Muscle of arm (tissue), 12 donors: ENCODE data around the gene KRTAP10-10. TPM values are rescaled to one million over a fixed set of nuclear protein-coding genes. Genes with fewer than 3 reads are reported as not detected.
"Not testable (repeated sequence)": the region's sequence is repeated elsewhere in the genome, so short reads cannot be mapped to it uniquely, and the experiment has no call there.

ENCODE experiments used
- DNase-seq: peaks from one replicate; pipeline ENCODE4 v3.0.0-alpha.2; 2013
- polyA plus RNA-seq, 12 donors: library from polyadenylated mRNA; unstranded; fragments of 120-200 nt; gene quantifications; one replicate each; pipeline ENCODE4 v1.2.1, GENCODE V29; 2013; ENCODE audit not compliant: insufficient read length in 12 of 12

KRTAP10-10 gene
- polyA plus RNA-seq, 12 donors: not detected

DNA sequence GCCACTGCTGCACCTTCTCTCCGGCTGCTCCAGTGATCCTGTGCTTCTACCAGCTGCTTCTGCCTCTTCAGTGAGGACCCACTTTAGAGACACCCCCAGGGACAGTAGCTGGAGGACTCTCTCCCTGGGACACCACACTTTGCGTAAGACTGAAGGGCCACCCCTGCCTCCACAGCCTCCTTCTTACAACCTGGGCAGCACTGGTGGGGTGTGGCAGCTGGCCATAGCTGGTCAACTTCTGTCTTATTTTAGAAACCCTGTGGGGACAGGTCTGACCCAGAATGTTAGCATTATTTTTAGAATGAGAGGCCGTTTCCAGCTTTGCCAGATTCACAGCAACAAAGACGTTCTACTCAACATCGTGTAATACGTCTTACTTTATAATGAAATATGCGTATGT is 11.4 kb upstream of the KRTAP10-10 start:
- no peak for DNase-seq

DNA sequence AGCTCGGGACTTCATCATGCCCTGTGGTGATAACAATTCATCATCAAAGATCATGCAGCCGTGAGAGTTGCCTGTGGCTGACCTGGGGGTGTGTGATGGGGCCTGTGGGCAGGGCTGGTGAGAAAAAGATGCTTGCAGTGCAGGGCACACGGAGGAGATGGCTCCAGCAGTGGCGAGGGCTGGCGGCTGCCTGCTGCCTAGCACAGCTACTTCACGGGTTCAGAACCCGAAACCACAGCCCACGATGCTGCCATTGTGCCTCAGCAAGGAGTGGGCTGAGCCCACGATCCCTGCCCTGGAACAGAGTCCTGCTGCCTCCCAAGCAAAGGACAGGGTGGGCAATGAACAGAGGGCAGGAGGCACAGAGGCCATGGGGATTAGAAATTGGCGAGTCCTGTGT is 10.9 kb upstream of the KRTAP10-10 start:
- no peak for DNase-seq

DNA sequence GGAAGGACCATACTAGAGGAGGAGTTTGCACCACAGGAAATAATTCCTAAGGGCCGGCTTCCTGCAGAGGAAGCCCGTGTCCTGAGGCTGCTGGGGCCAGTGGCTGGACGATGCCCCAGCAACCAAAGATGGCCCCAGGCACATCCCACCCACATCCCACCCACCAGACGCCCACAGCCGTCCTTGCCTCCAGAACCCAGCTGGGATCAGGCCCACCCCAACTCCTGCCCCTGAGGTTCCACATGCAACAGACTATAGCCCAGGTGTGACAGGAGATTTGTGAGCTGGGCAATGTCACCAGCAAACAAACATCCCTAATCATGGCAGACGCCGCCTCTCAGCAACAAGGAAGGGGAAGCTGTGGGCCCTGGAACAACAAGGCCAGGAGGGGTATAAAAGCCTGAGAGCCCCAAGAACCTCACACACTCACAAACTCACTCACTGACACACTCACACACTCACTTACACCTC is 10.4 kb upstream of the KRTAP10-10 start, which contains the start of gene KRTAP10-9:
Gene KRTAP10-9 (plus strand): TSS at position 421 of the 471 bp plus-strand sequence. CDS start 79 bp downstream, outside the sequence.
- DNase-seq: no peak

DNA sequence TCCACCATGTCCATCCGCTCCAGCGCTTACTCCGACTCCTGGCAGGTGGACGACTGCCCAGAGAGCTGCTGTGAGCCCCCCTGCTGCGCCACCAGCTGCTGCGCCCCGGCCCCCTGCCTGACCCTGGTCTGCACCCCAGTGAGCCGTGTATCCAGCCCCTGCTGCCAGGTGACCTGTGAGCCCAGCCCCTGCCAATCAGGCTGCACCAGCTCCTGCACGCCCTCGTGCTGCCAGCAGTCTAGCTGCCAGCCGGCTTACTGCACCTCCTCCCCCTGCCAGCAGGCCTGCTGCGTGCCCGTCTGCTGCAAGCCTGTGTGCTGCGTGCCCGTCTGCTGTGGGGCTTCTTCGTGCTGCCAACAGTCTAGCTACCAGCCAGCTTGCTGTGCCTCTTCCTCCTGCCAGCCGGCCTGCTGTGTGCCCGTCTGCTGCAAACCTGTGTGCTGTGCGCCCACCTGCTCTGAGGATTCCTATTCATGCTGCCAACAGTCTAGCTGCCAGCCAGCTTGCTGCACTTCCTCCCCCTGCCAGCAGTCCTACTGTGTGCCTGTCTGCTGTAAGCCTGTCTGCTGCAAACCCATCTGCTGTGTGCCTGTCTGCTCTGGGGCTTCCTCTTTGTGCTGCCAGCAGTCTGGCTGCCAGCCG is 9.9 kb upstream of the KRTAP10-10 start:
- not testable (repeated sequence) for DNase-seq

DNA sequence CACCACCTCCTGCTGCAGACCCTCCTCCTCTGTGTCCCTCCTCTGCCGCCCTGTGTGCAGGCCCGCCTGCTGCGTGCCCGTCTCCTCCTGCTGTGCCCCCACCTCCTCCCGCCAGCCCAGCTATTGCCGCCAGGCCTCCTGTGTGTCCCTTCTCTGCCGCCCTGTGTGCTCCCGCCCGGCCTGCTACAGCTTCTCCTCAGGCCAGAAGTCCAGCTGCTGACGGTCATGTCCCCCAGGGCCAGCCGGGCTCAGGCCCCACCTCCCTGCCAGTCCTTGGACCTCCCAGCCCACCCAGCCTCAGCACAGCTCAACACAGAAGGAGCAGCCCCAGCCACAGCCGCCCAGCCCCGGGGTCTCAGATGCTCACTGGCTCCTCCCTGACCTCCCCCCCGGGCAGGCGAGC is 9.3 kb upstream of the KRTAP10-10 start:
- DNase-seq: not testable (repeated sequence)

DNA sequence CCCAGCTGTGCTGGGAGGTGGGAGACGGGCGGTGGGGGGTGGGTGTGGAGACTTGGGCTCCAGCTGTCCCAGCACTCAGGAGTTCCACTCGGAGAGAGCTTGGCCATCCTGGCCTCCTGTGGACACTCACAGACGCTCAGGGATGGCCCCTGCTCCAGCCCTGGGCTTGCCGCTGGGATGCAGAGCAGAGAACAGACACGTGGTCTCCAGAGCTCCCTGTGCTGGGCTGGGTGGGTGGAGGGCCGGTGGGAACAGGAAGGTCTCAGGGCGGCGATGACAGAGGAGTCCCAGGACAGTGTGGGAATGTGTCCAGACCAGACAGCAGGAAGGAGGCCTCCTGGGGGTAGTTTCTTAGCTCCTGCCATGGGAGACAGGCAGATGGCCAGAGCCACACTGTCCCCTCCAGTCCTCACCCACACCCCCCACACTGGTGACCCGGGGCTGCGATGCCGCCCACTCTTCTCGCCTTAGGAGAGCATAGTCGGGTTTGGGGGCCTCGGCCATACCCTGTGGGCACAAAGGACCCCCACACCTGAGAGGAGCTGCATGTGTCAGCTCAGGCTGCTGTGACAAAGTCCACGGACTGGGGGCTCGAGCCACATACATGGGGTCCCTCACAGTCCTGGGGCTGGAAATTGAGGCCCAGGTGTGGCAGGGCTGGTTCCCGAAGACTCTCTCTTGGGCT is 8.3 kb upstream of the KRTAP10-10 start:
- no peak for DNase-seq

DNA sequence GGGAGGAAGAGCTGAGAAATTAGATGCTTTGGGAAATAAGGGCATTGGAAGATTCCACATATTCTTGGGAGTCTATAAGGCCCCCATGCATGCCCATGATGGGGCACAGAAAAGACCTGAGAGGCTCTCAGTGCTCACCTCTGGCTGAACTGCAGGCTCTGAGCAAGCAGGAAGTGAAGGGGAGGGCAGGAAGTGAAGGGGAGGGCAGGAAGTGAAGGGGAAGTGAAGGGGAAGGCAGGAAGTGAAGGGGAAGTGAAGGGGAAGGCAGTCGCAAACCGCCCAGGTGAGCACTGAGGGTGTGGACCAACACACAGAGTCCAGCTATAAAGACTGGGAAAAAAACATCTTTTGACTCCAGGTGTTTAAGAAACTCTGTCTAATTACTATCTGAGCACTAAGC is 6.7 kb upstream of the KRTAP10-10 start:
- DNase-seq: no peak

DNA sequence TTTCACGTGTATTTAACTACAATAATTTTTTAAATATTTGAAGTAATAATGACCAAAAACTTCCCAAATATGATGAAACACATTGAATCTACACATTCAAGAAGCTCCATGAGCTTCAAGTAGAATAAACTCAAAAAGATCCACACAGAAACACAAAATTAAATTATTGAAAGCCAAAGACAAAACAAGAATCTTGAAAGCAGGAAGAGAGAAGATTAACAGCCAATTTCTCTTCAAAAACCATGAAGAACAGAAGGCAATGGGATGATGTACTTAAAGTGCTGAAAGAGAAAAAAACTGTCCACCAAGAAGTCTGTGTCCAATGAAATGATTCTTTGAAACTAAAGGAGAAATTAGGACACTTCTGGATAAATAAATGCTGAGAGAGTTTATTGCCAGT is 5.1 kb upstream of the KRTAP10-10 start:
- DNase-seq: no peak

DNA sequence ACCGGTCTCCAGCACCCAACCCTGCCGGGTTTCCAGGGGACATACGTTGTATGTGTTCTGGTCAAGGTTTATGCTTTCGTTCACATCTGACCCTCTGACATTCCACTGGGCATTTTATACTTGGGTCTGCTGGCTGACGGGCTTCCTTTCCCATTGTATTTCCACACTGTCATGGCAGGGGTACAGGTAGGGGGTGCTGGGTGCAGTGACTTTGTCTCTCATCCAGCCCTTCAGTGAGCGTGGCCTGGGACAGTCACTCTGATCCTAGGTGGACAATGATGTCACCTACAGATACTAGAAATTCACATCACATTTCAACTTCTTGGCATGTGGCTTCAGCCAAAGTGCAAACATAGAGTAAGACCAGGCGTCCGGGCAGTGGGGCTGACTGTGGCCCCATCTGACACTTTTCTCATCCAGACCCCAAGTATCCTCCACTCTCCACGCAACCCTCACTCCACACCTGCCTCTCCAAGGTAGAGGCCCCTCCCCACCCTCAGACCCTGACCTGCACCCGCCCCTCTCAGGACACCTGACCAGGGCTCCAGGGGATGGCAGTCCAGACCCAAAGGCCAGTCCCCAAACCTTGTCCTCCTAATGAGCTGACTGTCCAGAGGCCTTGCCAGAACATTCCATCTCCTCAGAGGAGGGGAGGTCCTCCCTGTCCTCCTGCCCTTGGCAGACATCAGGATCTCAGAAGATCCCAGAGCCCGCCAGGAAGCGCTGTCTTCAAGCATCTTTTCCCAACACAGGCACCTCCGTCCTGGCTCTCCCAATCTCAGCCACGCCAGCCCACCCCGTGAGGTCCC is 743 bp upstream of the KRTAP10-10 start:
- no peak for DNase-seq

DNA sequence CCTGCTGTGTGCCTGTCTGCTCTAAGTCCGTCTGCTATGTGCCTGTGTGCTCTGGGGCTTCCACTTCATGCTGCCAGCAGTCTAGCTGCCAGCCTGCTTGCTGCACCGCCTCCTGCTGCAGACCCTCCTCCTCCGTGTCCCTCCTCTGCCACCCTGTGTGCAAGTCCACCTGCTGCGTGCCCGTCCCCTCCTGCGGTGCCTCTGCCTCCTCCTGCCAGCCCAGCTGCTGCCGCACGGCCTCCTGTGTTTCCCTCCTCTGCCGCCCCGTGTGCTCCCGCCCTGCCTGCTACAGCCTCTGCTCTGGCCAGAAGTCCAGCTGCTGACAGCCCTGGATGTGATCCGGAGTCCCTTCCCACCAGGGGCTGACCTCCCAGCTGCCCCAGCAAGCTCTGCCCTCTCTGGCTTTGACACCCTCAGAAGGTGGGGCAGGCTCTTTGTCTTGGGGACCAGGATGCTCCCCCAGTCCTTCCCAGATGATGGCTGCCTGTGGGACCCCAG is 744 bp downstream of the KRTAP10-10 start:
- not testable (repeated sequence) for DNase-seq

DNA sequence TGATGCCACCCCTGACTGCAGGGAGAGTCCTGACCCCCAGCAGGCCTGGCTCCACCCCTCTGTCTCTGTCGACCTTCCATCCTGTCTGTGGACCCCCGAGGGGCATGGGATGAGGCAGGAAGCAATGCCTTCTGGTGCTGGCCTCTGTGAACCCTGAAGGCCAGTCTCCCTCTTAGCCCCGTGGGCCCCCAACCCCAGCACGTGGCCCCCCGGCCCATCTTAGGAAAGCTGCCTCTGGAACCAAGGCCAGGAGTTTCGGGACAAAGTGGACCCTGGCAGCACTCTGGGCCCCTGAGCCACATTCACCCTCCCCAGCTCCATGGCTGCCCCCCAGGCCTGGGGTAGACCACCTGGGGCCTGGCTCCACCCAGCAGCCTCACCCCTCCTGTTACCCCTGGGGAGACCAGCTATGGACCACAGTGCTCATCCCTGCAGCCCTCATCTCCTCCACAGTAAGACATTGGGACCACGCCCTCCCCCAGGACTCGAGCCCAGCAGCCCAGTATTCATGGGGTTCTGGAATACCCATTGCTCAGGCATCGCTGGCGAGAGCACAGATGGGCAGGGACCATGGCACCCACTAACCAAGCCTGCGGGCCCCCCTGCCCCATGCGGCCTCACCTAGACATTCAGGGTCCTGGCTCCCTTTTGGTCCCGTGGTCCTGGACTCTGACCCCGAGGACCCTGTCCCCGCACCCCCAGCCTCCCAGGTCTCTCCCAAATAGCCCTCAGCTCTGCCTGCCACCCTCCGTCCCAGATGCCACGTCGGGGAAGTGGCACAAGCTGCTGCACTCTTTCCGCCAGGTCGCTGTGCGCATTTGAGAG is 1.6 kb downstream of the KRTAP10-10 start:
- not testable (repeated sequence) for DNase-seq

DNA sequence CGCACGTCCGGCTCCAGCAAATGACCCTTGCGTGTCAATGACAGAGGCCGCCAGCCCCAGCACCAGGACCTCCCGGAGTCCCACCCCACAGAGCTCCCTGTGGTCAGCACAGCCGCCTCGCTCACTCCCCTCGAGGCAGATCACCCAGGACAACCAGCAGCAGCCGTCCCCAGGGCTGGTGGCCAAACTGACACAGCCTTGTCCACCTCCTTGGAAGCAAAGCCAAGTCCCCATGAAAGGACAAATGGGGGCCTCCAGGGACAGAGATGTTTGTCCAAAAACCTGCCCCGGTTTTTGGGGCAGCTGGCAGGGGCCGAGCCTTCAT is 2.1 kb downstream of the KRTAP10-10 start:
- no peak for DNase-seq

DNA sequence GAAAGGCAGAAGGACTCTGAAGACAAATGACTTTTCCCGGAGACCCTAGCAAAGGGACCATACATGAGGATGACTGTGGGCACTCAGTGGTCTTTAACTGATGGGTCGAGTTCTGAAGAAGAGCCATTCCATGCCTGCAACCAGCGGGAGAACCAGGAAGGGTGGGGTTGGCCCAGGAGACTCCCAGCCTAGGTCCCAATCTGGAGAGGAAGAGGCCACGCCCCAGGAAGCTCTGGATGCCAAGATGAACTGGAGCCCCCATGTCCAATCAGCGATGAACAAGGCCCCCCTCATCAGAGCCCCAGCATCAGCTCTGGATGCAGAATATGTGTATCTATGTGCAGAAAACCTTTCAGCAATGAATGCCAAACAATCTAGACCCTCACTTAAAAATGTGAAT is 3.6 kb downstream of the KRTAP10-10 start:
- DNase-seq: no peak

DNA sequence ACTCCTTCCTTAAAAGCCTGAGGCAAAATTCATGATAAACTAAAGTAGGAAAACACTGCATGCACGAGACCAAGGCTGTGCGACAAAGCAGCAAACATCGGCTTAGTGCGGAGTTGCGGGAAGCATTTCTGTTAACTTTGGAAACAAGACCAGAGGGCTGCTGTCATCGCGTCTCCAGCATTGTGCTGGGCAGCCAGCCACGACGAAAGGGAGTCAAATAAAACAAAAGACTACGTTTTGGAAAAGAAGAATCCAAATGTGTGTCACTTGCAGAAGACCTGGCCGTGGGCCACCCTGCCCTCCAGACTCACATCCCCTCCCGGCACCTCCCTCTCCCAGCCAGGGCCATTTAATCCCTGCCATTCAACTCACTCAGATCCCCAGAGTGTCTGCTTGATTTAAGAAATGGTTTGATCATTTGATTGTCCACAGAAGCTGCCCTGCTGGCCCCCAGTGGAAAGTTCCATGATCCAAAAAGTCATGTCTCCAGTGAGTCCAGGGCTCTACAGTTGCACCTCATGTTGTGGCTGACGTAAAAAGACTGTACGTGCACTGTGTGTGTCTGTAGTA is 6.7 kb downstream of the KRTAP10-10 start:
- no peak for DNase-seq

DNA sequence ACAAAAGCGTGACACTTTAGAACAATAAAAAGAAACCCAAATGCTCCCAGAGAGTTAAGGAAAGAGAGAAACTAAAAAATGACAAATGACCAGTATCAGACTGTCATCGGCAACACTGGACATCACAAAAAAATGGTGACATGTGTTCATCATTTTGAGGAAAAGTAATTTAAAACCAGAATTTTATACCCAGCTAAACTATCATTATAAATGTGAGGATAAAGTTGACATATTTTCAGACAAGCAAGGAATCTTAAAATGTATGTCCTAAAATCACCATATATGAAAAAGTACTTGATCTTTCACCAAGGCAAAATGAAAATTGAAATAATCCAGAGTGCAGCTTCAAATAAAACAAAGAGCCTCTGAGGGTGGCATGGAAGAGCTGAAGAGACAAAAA is 7.7 kb downstream of the KRTAP10-10 start:
- no peak for DNase-seq

DNA sequence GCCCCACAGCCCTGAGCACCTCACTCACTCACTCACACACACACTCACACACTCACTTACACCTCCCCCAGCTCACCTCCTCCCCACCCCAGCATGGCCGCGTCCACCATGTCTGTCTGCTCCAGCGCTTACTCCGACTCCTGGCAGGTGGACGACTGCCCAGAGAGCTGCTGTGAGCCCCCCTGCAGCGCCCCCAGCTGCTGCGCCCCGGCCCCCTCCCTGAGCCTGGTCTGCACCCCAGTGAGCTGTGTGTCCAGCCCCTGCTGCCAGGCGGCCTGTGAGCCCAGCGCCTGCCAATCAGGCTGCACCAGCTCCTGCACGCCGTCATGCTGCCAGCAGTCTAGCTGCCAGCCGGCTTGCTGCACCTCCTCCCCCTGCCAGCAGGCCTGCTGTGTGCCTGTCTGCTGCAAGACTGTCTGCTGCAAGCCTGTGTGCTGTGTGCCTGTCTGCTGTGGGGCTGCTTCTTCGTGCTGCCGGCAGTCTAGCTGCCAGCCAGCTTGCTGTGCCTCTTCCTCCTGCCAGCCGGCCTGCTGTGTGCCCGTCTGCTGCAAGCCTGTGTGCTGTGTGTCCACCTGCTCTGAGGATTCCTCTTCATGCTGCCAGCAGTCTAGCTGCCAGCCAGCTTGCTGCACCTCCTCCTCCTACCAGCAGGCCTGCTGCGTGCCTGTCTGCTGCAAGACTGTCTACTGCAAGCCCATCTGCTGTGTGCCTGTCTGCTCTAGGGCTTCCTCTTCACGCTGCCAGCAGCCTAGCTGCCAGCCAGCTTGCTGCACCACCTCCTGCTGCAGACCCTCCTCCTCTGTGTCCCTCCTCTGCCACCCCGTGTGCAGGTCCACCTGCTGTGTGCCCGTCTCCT is 9.4 kb downstream of the KRTAP10-10 start, which contains the start of gene KRTAP10-11:
Gene KRTAP10-11 (plus strand): TSS at position 49 of the 856 bp plus-strand sequence. CDS start 45 bp downstream, at position 94.
- DNase-seq: not testable (repeated sequence)

DNA sequence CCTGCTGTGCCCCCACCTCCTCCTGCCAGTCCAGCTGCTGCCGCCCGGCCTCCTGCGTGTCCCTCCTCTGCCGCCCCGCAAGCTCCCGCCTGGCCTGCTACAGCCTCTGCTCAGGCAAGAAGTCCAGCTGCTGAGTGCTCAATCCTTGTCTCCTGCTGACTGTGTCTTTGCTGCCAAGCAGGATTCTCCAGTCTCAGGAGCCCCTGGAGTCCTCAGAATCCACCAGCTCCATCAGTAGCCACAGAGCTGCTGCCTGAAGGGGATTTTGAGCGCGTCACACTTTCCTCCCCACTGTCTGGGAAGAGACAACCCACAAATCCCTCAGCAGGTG is 10.0 kb downstream of the KRTAP10-10 start:
- DNase-seq: no peak

DNA sequence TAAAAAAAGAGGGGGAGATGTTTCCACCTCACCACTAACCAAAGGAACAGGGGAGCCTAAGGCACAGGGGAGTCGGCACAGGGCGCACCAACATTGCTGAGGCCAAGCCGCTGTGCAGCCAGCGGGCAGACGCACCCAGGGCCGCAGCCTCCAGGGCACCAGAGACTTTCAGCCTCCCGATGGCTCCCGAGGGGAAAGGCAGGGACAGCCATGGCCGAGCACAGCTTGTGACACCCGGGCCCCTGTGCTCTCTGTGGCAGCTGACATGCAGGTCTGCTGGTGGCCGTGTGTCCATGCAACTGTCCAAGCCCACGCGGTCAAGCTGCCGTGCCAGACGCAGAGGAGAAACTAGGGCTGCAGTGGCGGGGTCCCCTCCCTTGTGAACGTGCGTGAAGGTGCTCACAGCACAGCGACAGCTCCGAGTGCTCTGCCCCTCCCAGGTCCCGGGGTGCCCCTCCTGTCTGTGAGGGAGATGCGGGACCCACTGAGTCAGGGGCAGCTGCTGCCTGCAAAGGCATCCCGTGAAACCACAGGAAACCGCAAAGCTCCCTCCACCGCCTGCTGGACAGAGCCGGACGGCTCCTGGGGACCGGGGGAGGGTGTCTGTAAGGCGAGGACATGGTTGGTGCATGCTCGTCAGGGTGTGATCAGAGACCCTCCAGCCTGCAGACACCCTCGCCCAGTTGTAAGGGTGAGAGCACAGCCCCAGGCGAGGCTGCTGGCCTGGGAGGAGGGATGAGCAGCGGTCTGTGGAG is 11.6 kb downstream of the KRTAP10-10 start:
- DNase-seq: no peak

DNA sequence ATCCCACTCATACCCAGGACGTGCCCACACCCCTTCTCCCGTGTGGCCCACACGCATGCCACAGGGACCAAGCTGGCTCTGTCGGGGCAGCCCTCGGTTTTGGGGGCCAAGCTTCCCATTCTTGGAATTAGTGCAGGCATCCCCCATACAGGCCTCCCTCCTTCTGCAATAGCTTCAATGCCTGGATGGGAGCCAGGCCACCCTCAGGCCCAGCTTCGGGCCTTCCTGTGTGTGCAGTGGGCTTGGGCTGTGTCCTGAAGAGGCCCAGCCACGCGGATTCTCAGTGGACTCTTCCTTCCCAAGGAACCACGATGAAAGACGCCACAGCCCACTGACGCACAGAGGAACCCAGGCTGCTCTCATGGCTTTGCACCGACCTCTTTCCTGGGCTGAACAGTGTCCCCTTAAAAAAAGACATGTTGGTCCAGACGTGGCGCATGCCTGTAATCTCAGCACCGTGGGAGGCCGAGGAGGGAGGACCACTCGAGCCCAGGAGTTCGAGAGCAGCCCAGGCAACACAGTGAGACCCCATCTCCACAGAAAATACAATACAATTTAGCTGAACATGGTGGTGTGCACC is 12.5 kb downstream of the KRTAP10-10 start:
- no peak for DNase-seq
